Body of pancreas (tissue), 4 donors: ENCODE data around the gene C2orf69.

Experiments
- POLR2A ChIP-seq, 3 donors: fragments of 450-650 bp; IDR thresholded peaks; one replicate each; pipeline ENCODE4 v1.6.1; 2016; ENCODE audit warnings: antibody characterized with exemption in 3 of 3, mild to moderate bottlenecking in 2 of 3
- TF ChIP-seq, protein P1 (sequence below), 7 experiments: fragments of 450-650 bp in 4 of 7; fragments of 200-600 bp in 3 of 7; sonication (generic) in 3 of 7; IDR thresholded peaks; one replicate each; pipeline ENCODE4 v1.5.1; 2016 to 2019; ENCODE audit warnings: antibody characterized with exemption in 7 of 7

GRCh38 chr2:199926806-199927205 is 15.7 kb downstream of the C2orf69 start:
- TF ChIP-seq POLR2A (IDR thresholded peaks at IDR 0.05) = no peak
- TF ChIP-seq, protein P1, sequence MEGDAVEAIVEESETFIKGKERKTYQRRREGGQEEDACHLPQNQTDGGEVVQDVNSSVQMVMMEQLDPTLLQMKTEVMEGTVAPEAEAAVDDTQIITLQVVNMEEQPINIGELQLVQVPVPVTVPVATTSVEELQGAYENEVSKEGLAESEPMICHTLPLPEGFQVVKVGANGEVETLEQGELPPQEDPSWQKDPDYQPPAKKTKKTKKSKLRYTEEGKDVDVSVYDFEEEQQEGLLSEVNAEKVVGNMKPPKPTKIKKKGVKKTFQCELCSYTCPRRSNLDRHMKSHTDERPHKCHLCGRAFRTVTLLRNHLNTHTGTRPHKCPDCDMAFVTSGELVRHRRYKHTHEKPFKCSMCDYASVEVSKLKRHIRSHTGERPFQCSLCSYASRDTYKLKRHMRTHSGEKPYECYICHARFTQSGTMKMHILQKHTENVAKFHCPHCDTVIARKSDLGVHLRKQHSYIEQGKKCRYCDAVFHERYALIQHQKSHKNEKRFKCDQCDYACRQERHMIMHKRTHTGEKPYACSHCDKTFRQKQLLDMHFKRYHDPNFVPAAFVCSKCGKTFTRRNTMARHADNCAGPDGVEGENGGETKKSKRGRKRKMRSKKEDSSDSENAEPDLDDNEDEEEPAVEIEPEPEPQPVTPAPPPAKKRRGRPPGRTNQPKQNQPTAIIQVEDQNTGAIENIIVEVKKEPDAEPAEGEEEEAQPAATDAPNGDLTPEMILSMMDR (IDR thresholded peaks at IDR 0.05) = no peak
